ENCODE measurements around the gene TCEANC. TPM values are rescaled to one million over a fixed set of nuclear protein-coding genes. Genes with fewer than 3 reads are reported as not detected.
"Not testable (repeated sequence)": the region's sequence is repeated elsewhere in the genome, so short reads cannot be mapped to it uniquely, and the experiment has no call there.

Gene TCEANC
- total and polyA plus RNA-seq, 4 donors, result 1.5 to 3.9 (median 2.5) TPM

DNA sequence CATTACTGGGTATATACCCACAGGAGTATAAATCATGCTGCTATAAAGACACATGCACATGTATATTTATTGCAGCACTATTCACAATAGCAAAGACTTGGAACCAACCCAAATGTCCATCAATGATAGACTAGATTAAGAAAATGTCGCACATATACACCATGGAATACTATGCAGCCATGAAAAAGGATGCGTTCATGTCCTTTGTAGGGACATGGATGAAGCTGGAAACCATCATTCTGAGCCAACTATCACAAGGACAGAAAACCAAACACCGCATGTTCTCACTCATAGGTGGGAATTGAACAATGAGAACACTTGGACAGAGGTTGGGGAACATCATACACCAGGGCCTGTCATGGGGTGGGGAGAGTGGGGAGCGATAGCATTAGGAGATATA, 26.8 kb downstream of the TCEANC start:
- H3K4me1 ChIP-seq (ENCODE audit: control insufficient read depth in 1 of 2, insufficient read depth in 2 of 2, low read length in 2 of 2); DNase-seq; H3K9me3 ChIP-seq (ENCODE audit: control insufficient read depth, low read length); ATAC-seq (ENCODE audit: low FRiP score); H3K4me3 ChIP-seq (ENCODE audit: low read length in 2 of 2); H3K27ac ChIP-seq (ENCODE audit: low read depth in 1 of 2, low read length in 2 of 2); H3K36me3 ChIP-seq (ENCODE audit: control insufficient read depth in 1 of 2, insufficient read depth in 2 of 2, low read length in 1 of 2); H3K27me3 ChIP-seq (ENCODE audit: control insufficient read depth in 1 of 2, insufficient read depth in 2 of 2, low read length in 1 of 2); intact Hi-C loops (cut with DNase I): not testable (repeated sequence)
- WGBS, 2 donors, result 95 to 100% methylated on average over 3 to 4 of the region's 4 CpGs

DNA sequence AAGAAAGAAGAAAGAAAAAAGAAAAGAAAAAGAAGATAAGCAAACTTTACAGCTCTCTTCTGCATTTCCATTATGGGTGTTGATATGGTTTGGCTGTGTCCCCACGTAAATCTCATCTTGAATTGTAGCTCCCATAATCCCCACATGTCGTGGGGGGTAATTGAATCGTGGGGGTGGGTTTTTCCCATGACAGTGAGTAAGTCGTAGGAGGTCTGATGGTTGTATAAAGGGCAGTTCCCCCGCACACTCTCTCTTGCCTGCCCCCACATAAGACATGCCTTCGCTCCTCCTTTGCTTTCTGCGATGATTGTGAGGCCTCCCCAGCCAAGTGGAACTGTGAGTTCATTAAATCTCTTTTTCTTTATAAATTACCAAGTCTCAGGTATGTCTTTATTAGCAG, 28.7 kb downstream of the TCEANC start:
- Histone ChIP-seq H3K4me1 (ENCODE audit: control insufficient read depth in 1 of 2, insufficient read depth in 2 of 2, low read length in 2 of 2) (no peaks in the 10 kb centered on the region), H3K9me3 (ENCODE audit: control insufficient read depth, low read length) (no peaks in the 10 kb centered on the region), H3K27ac (ENCODE audit: low read depth in 1 of 2, low read length in 2 of 2) (no peak overlapping the region), H3K4me3 (ENCODE audit: low read length in 2 of 2) (no peak overlapping the region), H3K36me3 (ENCODE audit: control insufficient read depth in 1 of 2, insufficient read depth in 2 of 2, low read length in 1 of 2) (no peaks in the 10 kb centered on the region), H3K27me3 (ENCODE audit: control insufficient read depth in 1 of 2, insufficient read depth in 2 of 2, low read length in 1 of 2) (no peaks in the 10 kb centered on the region)
- ATAC-seq (ENCODE audit: low FRiP score) (no peak), DNase-seq (no peak)
- 71 to 87% methylated on average over 7 of the region's 7 CpGs for WGBS, 2 donors
- intact Hi-C loops (cut with DNase I), result no loop called here

- Histone ChIP-seq H3K27ac (ENCODE audit: low read depth in 1 of 2, low read length in 2 of 2) (no peak overlapping the region), H3K9me3 (ENCODE audit: control insufficient read depth, low read length) (no peaks in the 10 kb centered on the region), H3K27me3 (ENCODE audit: control insufficient read depth in 1 of 2, insufficient read depth in 2 of 2, low read length in 1 of 2) (no peaks in the 10 kb centered on the region), H3K4me1 (ENCODE audit: control insufficient read depth in 1 of 2, insufficient read depth in 2 of 2, low read length in 2 of 2) (no peaks in the 10 kb centered on the region), H3K36me3 (ENCODE audit: control insufficient read depth in 1 of 2, insufficient read depth in 2 of 2, low read length in 1 of 2) (no peaks in the 10 kb centered on the region), H3K4me3 (ENCODE audit: low read length in 2 of 2) (no peak overlapping the region)
- intact Hi-C loops (cut with DNase I), result no loop called here
- no peak for DNase-seq
- WGBS, 2 donors, result 72 to 92% methylated on average over 4 of the region's 4 CpGs
- ATAC-seq (ENCODE audit: low FRiP score), result no peak
Measured at GRCh38 chrX:13684361-13684760, 31.4 kb downstream of the TCEANC start.

GRCh38 chrX:13685126-13685763, 32.3 kb downstream of the TCEANC start:
- intact Hi-C loops (cut with DNase I), result loop anchor here in 1 of 2 donors (5.0 kb wide), 1 partner anchor 33 kb away; the partner anchor contains the start of gene TCEANC
- no peaks in the 10 kb centered on the region for H3K9me3 ChIP-seq (ENCODE audit: control insufficient read depth, low read length)
- H3K36me3 ChIP-seq (ENCODE audit: control insufficient read depth in 1 of 2, insufficient read depth in 2 of 2, low read length in 1 of 2), result no peaks in the 10 kb centered on the region

DNA sequence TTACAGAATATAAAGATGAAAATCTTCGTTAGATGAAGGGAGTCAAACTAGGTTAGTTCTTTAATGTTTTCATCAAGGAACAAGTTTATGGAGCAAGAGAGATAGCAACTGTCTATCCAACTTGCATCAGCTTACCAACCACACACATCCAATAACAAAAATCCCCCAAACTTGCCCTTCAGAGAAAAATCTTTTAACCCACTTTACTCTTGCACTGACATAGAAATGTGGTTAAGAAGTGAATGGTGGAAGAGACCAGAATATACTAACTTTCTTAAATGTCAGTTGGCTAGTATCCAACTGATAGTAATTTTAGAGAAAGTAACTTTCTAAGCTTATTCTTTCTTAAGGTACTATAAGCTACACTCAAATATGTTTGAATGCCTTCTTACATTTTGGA, 34.3 kb downstream of the TCEANC start:
- WGBS, 2 donors, result 77 to 98% methylated on average over 1 of the region's 1 CpG
- ATAC-seq (ENCODE audit: low FRiP score) (no peak), DNase-seq (no peak)
- H3K4me3 ChIP-seq (ENCODE audit: low read length in 2 of 2), result no peak overlapping the region
- no peaks in the 10 kb centered on the region for H3K9me3 ChIP-seq (ENCODE audit: control insufficient read depth, low read length)
- peaks cover 0 to 3% of the 10 kb centered on the region in 2 donors for H3K4me1 ChIP-seq (ENCODE audit: control insufficient read depth in 1 of 2, insufficient read depth in 2 of 2, low read length in 2 of 2)
- no peaks in the 10 kb centered on the region for H3K27me3 ChIP-seq (ENCODE audit: control insufficient read depth in 1 of 2, insufficient read depth in 2 of 2, low read length in 1 of 2)
- H3K36me3 ChIP-seq (ENCODE audit: control insufficient read depth in 1 of 2, insufficient read depth in 2 of 2, low read length in 1 of 2), result no peaks in the 10 kb centered on the region
- intact Hi-C loops (cut with DNase I), result loop anchor here in 1 of 2 donors (5.0 kb wide), 1 partner anchor 35 kb away; the partner anchor contains the start of gene TCEANC
- H3K27ac ChIP-seq (ENCODE audit: low read depth in 1 of 2, low read length in 2 of 2), result no peak overlapping the region

More at GRCh38 chrX:13685126-13685763, 32.3 kb downstream of the TCEANC start:
- no peaks in the 10 kb centered on the region for H3K4me1 ChIP-seq (ENCODE audit: control insufficient read depth in 1 of 2, insufficient read depth in 2 of 2, low read length in 2 of 2)
- no peak overlapping the region for H3K4me3 ChIP-seq (ENCODE audit: low read length in 2 of 2)
- WGBS, 2 donors, result 47 to 48% methylated on average over 3 of the region's 3 CpGs
- ATAC-seq (ENCODE audit: low FRiP score), result no peak
- H3K27ac ChIP-seq (ENCODE audit: low read depth in 1 of 2, low read length in 2 of 2), result no peak overlapping the region
- no peaks in the 10 kb centered on the region for H3K27me3 ChIP-seq (ENCODE audit: control insufficient read depth in 1 of 2, insufficient read depth in 2 of 2, low read length in 1 of 2)
- no peak for DNase-seq

- Histone ChIP-seq H3K27ac (ENCODE audit: low read depth in 1 of 2, low read length in 2 of 2) (peak overlapping the region in 1 of 2 donors; percentile 28), H3K27me3 (ENCODE audit: control insufficient read depth in 1 of 2, insufficient read depth in 2 of 2, low read length in 1 of 2) (no peaks in the 10 kb centered on the region), H3K9me3 (ENCODE audit: control insufficient read depth, low read length) (no peaks in the 10 kb centered on the region), H3K4me1 (ENCODE audit: control insufficient read depth in 1 of 2, insufficient read depth in 2 of 2, low read length in 2 of 2) (peaks cover 0 to 3% of the 10 kb centered on the region in 2 donors), H3K36me3 (ENCODE audit: control insufficient read depth in 1 of 2, insufficient read depth in 2 of 2, low read length in 1 of 2) (no peaks in the 10 kb centered on the region), H3K4me3 (ENCODE audit: low read length in 2 of 2) (peak overlapping the region; percentile 76 to 83)
- 6 to 10% methylated on average over 13 of the region's 13 CpGs for WGBS, 2 donors
- DNase-seq, result no peak
- ATAC-seq (ENCODE audit: low FRiP score), result no peak
- intact Hi-C loops (cut with DNase I), result loop anchor here in 1 of 2 donors (5.0 kb wide), 1 partner anchor 36 kb away; the partner anchor contains the start of gene TCEANC
Measured at GRCh38 chrX:13688384-13688957, 35.5 kb downstream of the TCEANC start.

GRCh38 chrX:13688958-13689740, 36.2 kb downstream of the TCEANC start, which contains the start of gene RAB9A:
RAB9A (plus strand) TSS chrX:13689128; CDS start chrX:13708747, 19,619 bp downstream.
- WGBS, 2 donors, result 1% methylated on average over 55 to 68 of the region's 68 CpGs
- no peaks in the 10 kb centered on the region for H3K27me3 ChIP-seq (ENCODE audit: control insufficient read depth in 1 of 2, insufficient read depth in 2 of 2, low read length in 1 of 2)
- ATAC-seq (ENCODE audit: low FRiP score) (peak; percentile 97), DNase-seq (peak; percentile 89 to 96)
- intact Hi-C loops (cut with DNase I), result loop anchor here in 1 of 2 donors (5.0 kb wide), 1 partner anchor 37 kb away; the partner anchor contains the start of gene TCEANC
- H3K4me1 ChIP-seq (ENCODE audit: control insufficient read depth in 1 of 2, insufficient read depth in 2 of 2, low read length in 2 of 2), result peaks cover 0 to 3% of the 10 kb centered on the region in 2 donors
- H3K36me3 ChIP-seq (ENCODE audit: control insufficient read depth in 1 of 2, insufficient read depth in 2 of 2, low read length in 1 of 2), result no peaks in the 10 kb centered on the region
- H3K9me3 ChIP-seq (ENCODE audit: control insufficient read depth, low read length), result no peaks in the 10 kb centered on the region
- peak within 1 kb of the TSS in 1 of 2 donors; percentile 88 for H3K27ac ChIP-seq (ENCODE audit: low read depth in 1 of 2, low read length in 2 of 2)
- peak within 1 kb of the TSS; percentile 83 to 90 for H3K4me3 ChIP-seq (ENCODE audit: low read length in 2 of 2)

GRCh38 chrX:13689741-13690211, 36.8 kb downstream of the TCEANC start:
- Histone ChIP-seq H3K27ac (ENCODE audit: low read depth in 1 of 2, low read length in 2 of 2) (peak overlapping the region in 1 of 2 donors; percentile 88), H3K4me3 (ENCODE audit: low read length in 2 of 2) (peak overlapping the region; percentile 83 to 90), H3K27me3 (ENCODE audit: control insufficient read depth in 1 of 2, insufficient read depth in 2 of 2, low read length in 1 of 2) (no peaks in the 10 kb centered on the region), H3K36me3 (ENCODE audit: control insufficient read depth in 1 of 2, insufficient read depth in 2 of 2, low read length in 1 of 2) (no peaks in the 10 kb centered on the region), H3K4me1 (ENCODE audit: control insufficient read depth in 1 of 2, insufficient read depth in 2 of 2, low read length in 2 of 2) (peaks cover 0 to 3% of the 10 kb centered on the region in 2 donors), H3K9me3 (ENCODE audit: control insufficient read depth, low read length) (no peaks in the 10 kb centered on the region)
- intact Hi-C loops (cut with DNase I), result loop anchor here (5.0 kb wide), 2 partner anchors 37 to 43 kb away; partner anchors contain the start of genes OFD1 (in 2 of the 2), TRAPPC2 (in 2 of the 2) and TCEANC (in 1 of the 2)
- no peak for ATAC-seq (ENCODE audit: low FRiP score)
- no peak for DNase-seq
- WGBS, 2 donors, result 1 to 3% methylated on average over 16 of the region's 16 CpGs
